Kidney tubule cell (primary cell): ENCODE results near the gene KISS1R.
A peak's percentile ranks its signal among the peaks of the same experiment; 100 is the strongest.

ENCODE experiments used
- DNase-seq: peaks from one replicate; pipeline ENCODE4 v3.0.0-alpha.2; 2018; ENCODE audit warnings: low spot score

KISS1R gene

DNA sequence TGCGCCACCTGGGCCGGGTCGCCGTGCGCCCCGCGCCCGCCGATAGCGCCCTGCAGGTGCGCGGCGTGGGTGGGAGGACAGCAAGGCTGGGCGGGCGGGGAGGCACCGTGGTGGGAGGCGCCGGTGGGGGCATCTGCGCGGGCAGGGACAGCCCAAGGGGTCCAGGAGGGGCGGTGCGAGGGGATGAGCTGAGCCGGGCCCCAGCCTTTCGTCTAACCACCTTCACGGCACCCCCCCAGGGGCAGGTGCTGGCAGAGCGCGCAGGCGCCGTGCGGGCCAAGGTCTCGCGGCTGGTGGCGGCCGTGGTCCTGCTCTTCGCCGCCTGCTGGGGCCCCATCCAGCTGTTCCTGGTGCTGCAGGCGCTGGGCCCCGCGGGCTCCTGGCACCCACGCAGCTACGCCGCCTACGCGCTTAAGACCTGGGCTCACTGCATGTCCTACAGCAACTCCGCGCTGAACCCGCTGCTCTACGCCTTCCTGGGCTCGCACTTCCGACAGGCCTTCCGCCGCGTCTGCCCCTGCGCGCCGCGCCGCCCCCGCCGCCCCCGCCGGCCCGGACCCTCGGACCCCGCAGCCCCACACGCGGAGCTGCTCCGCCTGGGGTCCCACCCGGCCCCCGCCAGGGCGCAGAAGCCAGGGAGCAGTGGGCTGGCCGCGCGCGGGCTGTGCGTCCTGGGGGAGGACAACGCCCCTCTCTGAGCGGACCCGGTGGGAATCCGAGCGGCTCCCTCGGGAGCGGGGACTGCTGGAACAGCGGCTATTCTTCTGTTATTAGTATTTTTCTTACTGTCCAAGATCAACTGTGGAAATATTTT is 3.1 kb downstream of the KISS1R start:
- DNase-seq = peak; percentile 25

DNA sequence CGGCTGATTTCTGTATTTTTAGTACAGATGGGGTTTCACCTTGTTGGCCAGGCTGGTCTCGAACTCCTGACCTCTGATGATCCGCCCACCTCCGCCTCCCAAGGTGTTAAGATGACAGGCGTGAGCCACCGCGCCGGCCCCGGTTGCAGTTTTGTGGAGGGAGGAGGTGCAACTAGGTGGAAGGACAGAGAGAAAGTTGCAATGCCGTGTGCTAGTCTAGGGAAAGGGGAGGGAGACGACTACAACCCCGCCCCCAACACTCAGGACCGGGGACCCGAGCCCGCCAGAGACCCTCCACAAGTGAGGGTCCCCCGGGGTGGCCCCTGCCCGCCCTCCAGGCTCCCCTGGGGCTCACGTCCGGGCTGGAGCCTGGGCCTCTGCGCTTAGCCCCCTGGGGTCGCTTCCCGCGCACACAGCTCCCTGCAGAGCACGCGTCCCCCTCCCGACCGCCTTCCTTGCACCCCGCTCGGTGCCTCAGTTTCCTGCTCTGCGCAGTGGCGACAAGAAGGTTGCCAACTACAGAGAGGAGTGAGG is 7.5 kb downstream of the KISS1R start:
- no peak for DNase-seq

DNA sequence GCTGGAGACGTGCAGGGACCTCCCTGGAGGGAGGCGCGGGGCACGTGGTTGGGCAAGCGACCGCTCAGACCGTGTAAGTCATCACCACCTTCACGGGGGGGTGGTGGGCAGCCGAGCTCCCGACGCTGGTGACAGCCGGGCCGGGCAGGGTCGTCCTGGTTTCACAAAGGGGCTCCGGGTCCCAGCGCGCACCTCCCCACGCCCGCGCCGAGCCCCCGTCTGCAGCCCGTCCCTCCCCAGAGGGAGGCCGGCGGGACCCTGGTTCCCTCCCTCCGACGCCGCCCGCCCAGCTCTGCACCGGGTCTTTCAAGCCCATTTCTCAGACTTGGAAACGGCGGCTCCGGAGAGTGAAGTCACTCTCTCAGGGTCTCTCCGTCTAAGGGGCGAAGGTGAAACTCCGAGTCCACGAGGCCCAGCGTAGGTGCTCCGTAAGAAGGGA is 8.0 kb downstream of the KISS1R start:
- DNase-seq = peak; percentile 66

GRCh38 chr19:925526-926322 is 8.6 kb downstream of the KISS1R start, which contains the start of gene ARID3A:
TSS of gene ARID3A (plus strand) at chr19:926035. CDS start at chr19:929529, 3,494 bp downstream.
- peak; percentile 88 for DNase-seq

GRCh38 chr19:926323-926588 is 9.1 kb downstream of the KISS1R start:
- no peak for DNase-seq

DNA sequence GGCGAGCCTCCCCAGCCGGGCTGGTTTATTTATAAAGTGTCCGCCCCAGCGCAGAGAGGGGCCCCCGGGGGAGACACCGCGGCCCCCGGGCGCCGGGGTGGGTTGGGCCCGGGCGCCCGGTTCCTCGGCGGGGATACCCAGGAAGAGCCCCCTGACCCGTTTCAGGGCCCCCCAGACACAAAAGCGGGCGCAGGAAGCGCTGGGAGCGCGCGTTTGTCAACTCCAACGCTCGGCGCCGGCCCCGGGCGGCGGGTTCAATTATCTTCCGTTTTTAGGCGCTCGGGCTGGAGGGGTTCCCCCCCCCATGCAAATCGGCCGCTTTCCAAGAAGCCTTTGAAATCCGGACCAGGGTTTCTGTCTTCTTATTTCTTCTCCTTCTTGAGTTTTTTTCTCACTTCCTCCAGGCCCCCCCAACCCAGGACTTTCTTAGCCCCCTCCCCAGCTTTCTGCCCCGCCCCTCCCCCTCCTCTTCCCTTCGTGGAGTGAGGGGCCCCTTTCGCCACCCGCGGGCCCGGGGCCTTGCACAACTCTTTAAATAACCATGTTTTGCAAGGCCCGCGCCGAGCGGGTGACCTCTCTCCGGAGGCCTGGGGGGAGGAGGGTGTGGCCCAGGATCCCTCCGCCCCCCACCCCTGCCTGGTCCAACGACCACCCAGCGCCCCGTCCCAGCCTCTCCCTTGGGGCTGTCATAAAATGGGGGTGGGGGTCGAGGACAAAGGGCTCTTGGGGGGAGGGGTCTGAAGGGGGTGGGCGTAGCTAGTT is 9.6 kb downstream of the KISS1R start:
- peak; percentile 29 for DNase-seq

DNA sequence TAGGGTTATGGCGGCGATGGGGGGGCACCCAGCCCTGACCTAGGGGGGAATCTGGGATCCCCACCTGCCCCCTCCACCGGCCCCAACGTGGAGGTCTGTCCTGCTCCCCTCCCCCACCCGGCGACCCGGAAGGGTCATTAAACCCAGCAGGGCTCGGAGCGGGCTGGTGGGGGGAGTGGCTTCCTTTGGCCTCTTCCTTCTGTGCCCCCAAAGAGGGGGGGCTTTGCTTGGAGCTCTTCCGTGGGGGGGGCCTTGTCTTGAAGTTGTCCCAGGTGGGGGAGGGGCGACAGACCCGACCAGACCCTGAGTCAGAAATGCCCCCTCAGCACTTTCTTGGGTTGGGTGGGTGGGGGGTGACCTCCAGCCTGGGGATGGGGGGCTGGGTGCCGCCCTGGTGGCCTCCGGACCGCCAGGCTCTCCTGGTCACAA is 10.2 kb downstream of the KISS1R start:
- no peak for DNase-seq

DNA sequence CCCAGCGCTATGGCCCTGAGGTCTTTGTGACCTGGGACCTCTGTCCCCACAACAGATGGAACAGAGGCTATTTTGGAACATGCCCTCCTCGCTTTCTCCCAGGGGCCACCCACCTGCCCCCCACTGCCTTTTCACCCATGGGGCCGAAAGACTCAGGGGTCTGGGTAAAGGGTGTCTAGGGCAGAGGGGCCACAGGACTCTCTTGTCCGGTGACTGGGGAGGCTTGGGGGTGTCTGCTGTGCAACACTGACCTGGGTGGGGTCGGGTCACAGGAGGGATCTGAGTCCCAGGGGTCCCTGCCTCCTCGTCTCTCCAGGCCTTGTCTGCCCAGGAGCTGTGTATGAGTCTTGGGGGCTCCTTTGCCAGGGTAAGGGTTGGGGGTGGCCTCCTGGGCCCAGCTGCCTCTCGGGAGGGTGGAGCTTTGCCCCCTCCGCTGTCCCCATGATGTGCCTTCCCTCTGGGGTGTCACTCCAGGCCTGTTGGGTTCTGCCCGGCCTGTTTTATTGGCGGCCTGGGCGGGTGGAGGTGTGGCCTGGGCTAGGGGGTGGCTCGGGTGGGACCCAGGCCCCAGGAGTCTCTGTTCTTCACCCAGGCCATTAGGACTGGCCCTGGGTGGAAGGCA is 10.8 kb downstream of the KISS1R start:
- DNase-seq = no peak

DNA sequence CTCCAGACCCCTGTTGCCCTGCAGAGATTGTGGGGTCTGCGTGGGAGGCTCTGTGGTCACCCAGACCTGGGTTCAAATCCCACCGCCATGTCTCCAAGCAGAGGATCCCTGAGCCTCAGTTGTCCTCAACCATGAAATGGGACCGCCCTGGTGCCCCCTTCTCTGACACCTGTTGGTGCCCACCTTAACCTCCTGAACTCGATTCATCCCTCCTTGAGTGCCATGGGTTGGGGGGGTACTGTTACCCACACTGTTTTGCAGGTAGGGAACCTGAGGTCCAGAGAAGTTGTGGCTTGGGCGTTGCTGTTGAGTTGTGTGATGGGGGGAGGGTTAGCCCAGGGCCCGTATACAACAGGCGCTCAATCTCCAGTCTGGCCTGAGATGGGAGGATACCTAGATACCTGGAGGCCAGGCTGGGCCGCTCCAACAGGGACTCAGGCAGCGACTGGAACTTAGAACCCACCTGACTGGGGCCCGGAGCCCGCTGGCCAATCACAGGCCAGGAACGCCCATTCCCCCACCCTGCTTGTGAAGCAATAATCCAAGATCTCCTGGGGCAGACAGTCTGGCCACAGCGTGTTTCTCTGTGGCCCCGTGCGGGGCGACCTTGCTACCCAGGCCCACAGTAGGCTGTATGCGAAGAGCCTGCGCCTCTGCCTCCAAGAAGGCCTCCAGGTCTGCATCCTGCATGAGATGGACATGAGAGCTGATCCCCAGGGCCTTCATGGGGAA is 11.5 kb downstream of the KISS1R start:
- no peak for DNase-seq

GRCh38 chr19:929203-929890 is 12.2 kb downstream of the KISS1R start:
- DNase-seq = no peak

GRCh38 chr19:929891-930258 is 12.7 kb downstream of the KISS1R start:
- no peak for DNase-seq

DNA sequence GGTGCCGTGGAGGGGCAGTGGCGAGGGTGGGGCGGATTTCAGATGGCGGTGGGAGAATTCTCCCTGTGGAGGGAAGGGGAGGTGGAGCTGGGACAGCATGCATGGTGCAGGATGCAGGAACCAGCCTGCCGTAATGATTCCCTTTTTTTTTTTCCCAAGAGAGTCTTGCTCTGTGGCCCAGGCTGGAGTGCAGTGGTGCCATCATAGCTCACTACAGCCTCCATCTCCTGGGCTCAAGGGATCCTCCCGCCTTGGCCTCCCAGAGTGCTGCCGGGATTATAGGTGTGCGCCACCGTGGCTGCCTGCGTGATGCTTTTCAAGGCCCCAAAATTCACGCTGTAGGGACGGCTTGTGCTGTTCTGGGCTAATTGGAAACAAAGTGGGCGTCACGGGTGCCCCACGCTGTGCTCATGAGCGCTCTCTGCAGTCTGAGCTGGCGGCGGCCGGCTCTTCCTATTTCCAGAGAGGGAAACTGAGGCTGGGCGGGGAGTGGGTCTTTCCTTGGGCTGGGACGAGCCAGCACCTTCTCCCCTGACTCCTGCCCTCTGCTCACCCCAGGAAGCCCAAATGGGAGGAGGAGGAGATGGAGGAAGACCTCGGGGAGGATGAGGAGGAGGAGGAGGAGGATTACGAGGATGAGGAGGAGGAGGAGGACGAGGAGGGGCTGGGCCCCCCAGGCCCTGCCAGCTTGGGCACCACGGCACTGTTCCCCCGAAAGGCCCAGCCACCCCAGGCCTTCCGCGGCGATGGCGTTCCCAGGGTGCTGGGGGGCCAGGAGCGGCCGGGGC is 14.9 kb downstream of the KISS1R start:
- DNase-seq = no peak

- no peak for DNase-seq
Measured at GRCh38 chr19:932648-933552, 15.8 kb downstream of the KISS1R start.

DNA sequence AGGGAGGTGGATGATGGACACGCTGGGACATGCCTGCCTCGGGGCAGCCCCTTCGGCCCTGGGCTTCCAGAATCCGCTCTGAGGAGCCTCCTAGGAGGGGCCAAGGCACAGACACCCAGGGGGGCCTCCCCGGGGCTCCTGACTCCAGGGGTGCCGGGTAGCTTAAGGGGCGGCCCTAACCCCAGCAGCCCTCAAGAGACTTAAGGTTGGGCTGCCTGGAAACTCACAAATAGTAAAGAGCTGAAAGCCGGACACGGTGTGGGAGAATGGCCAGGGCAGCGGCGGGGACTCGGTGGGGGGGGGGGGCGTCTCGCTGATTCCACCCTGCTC is 16.4 kb downstream of the KISS1R start:
- DNase-seq = no peak

- no peak for DNase-seq
Measured at GRCh38 chr19:934197-934840, 17.2 kb downstream of the KISS1R start.

DNA sequence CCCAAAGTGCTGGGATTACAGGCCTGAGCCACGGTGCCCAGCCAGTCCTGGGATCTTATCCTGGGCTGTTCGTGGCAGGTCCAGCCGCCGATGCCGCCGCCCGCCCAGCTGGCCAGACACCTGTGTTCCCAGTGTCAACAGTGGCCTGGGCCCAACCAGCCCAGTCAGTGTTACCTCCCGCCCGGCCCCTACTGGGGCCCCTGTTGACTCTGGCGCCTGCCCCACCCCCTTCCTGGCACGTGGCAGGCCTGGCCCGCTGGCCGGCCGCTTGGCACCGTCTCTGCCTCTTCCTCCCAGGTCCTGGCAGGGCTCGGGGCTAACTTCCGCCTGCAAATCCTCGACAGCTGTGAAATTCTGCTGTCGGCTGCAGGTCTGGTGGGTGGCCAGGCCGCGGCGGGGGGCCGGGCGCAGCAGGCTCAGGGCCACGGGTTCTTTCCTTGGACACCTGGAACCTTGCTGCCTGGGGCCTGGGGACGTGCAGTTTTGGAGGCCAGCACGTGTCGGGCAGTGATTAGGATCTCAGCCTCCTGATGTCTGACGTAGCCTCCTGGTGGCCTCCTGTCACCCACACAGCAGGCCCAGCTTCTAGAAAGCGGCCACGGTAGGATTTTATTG is 17.8 kb downstream of the KISS1R start:
- DNase-seq = peak; percentile 66

DNA sequence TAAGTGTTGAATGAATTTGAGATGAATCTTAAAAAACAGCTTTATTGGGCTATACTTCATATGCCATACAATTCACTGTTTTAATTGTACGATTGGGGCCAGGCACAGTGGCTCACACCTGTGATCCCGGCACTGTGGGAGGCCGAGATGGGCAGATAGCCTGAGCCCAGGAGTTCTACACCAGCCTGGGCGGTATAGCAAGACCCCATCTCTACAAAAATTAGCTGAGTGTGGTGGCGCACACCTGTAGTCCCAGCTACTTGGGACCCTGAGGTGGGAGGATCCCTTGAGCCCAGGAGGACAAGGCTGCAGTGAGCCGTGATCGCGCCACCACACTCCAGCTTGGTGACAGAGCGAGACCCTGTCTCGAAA is 19.0 kb downstream of the KISS1R start:
- DNase-seq = no peak

DNA sequence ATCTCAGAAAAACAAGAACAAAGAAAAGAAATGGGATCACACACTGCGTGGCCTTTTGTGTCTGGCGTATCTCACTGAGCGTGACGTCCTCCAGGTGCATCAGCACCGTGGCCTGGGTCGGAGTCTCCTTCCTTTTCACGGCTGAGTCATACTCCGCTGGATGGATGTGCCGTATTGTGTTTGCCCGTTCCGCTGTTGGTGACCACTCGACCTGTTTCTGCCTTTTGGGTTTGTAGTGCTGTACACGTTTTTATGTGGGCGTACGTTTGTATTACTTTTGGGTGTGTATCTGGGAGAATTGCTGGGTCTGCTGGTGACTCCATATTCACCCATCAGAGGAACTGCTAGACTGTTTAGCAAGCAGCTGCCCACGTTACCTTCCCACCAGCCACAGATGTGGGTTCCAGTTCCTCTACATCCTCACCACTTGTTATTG is 20.1 kb downstream of the KISS1R start:
- no peak for DNase-seq
